Measurements from ENCODE around the gene CAPSL. TPM values are rescaled to one million over a fixed set of nuclear protein-coding genes. Genes with fewer than 3 reads are reported as not detected.

The CAPSL gene
- total and polyA plus RNA-seq, 3 donors from 2014 or later, result 3.5 to 28.5 (median 4.5) TPM

GRCh38 chr5:35954175-35954574 is 15.8 kb upstream of the CAPSL start:
- intact Hi-C loops (cut with DNase I; ENCODE audit: low total_unique reads), result no loop called here
- WGBS, 2 donors, result 64 to 77% methylated on average over 7 to 9 of the region's 9 CpGs
- H3K27ac ChIP-seq, result no peak overlapping the region
- no peaks in the 10 kb centered on the region for H3K27me3 ChIP-seq
- no peaks in the 10 kb centered on the region for H3K36me3 ChIP-seq (ENCODE audit: low read depth, missing control alignments)
- TF ChIP-seq, protein P1, sequence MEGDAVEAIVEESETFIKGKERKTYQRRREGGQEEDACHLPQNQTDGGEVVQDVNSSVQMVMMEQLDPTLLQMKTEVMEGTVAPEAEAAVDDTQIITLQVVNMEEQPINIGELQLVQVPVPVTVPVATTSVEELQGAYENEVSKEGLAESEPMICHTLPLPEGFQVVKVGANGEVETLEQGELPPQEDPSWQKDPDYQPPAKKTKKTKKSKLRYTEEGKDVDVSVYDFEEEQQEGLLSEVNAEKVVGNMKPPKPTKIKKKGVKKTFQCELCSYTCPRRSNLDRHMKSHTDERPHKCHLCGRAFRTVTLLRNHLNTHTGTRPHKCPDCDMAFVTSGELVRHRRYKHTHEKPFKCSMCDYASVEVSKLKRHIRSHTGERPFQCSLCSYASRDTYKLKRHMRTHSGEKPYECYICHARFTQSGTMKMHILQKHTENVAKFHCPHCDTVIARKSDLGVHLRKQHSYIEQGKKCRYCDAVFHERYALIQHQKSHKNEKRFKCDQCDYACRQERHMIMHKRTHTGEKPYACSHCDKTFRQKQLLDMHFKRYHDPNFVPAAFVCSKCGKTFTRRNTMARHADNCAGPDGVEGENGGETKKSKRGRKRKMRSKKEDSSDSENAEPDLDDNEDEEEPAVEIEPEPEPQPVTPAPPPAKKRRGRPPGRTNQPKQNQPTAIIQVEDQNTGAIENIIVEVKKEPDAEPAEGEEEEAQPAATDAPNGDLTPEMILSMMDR (IDR thresholded peaks at IDR 0.05), result no peak
- no peak for TF ChIP-seq POLR2A (IDR thresholded peaks at IDR 0.05)
- H3K4me3 ChIP-seq, result no peak overlapping the region
- DNase-seq, result no peak
- H3K9me3 ChIP-seq, result no peaks in the 10 kb centered on the region
- H3K4me1 ChIP-seq, result no peaks in the 10 kb centered on the region

DNA sequence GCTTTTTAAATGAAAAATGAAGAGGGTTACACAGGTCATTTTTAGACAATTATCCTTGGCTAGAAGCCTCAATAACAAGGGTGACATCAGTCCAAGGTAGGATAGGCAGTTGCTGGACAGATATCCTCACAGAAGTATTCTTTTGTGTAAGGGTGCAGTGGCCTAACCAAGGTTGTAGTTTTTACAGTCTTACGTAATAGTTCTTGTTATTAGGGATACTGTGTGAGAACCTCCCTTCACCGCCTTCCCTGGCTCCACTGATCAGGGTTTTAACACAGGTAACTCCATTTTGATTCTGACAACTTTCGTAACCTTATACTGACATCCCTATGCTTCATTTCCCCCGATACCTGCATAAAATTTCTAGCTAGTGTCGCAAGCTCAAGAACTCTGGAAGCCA is 8.7 kb upstream of the CAPSL start:
- DNase-seq, result no peak
- Histone ChIP-seq H3K27me3 (no peaks in the 10 kb centered on the region), H3K4me3 (no peak overlapping the region), H3K36me3 (ENCODE audit: low read depth, missing control alignments) (no peaks in the 10 kb centered on the region), H3K9me3 (no peaks in the 10 kb centered on the region), H3K27ac (no peak overlapping the region), H3K4me1 (no peaks in the 10 kb centered on the region)
- WGBS, 2 donors, result 77 to 89% methylated on average over 5 of the region's 5 CpGs
- no peak for TF ChIP-seq POLR2A (IDR thresholded peaks at IDR 0.05)
- TF ChIP-seq, protein P1 (IDR thresholded peaks at IDR 0.05), result no peak
- intact Hi-C loops (cut with DNase I; ENCODE audit: low total_unique reads), result no loop called here

DNA sequence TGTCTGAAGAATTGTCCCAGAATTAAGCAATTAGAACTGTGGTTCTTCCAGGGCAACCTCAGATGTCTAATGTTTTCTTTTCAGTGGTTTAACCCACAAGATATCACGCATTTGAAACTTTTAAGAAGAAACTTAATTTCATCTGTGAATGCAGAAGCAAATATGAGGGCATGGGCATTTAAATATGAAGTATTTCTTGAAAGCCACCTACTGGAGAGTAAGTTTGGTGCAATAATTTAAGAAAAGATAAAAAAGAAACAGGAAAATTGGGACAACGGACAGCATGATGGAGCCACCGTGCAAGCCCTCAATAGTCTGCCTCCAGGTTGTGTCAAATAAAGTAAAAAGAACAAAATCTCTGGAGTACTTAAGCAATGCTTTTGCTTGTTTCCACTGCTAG is 1.2 kb upstream of the CAPSL start:
- H3K4me1 ChIP-seq, result peaks cover 7% of the 10 kb centered on the region
- 51% methylated on average over 3 of the region's 3 CpGs for WGBS, 2 donors
- H3K27ac ChIP-seq, result no peak overlapping the region
- no peaks in the 10 kb centered on the region for H3K36me3 ChIP-seq (ENCODE audit: low read depth, missing control alignments)
- intact Hi-C loops (cut with DNase I; ENCODE audit: low total_unique reads), result no loop called here
- H3K9me3 ChIP-seq, result no peaks in the 10 kb centered on the region
- no peaks in the 10 kb centered on the region for H3K27me3 ChIP-seq
- TF ChIP-seq, protein P1 (IDR thresholded peaks at IDR 0.05), result peak in 1 of 3 experiments; percentile 20
- no peak for TF ChIP-seq POLR2A (IDR thresholded peaks at IDR 0.05)
- no peak for DNase-seq
- H3K4me3 ChIP-seq, result no peak overlapping the region

DNA sequence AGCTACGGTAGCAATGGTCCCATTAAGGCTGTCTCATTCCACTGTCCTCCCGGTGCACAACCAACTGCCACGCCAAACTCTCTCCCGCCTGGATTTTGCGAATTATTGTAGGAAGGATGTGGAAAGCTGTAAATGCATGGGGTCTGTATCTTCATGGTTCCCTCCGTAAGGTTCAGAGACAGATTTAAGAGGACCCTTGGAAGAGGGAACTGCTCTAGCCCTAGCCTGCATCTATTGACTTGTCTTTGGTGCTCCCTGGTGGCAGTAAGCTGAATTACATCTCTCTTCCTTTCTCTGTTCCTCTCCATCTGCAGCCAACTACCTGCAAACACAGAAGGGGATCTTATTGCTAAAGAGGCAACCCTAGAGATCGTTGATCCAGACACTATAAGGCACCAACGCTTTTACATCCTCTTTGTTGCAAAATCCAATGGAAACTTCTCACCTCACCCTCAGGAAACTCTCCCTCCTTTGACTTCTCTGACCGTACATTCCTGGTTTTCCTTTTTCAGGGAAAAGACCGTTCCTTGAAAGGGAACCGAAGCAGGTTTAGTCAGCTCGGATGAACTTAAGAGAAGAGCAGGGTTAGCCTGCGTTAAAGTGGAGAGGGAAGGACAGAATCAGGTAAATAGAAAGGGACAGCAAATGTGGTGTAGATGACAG is 11.9 kb downstream of the CAPSL start:
- DNase-seq, result peak; percentile 81
- 29 to 33% methylated on average over 13 of the region's 13 CpGs for WGBS, 2 donors

More for the DNA sequence above, 11.9 kb downstream of the CAPSL start:
- Histone ChIP-seq H3K27me3 (no peaks in the 10 kb centered on the region), H3K4me1 (peaks cover 6% of the 10 kb centered on the region), H3K9me3 (no peaks in the 10 kb centered on the region), H3K4me3 (peak overlapping the region in 1 of 2 donors; percentile 37), H3K36me3 (ENCODE audit: low read depth, missing control alignments) (no peaks in the 10 kb centered on the region), H3K27ac (no peak overlapping the region)
- intact Hi-C loops (cut with DNase I; ENCODE audit: low total_unique reads), result loop anchor here (5.0 to 10.0 kb wide), 2 partner anchors 149 to 312 kb away; partner anchors contain the start of gene SPEF2
- TF ChIP-seq, protein P1 (IDR thresholded peaks at IDR 0.05), result peak; percentile 89 to 93 (median 91)
- no peak for TF ChIP-seq POLR2A (IDR thresholded peaks at IDR 0.05)

Data from testis (tissue), 3 donors.